Activated naive CD8-positive, alpha-beta T cell treated with anti-CD3 and anti-CD28 coated beads for 36 hours (primary cell): ENCODE measurements around the gene ZNF417. TPM values are rescaled to one million over a fixed set of nuclear protein-coding genes. Genes with fewer than 3 reads are reported as not detected.
A peak's percentile ranks its signal among the peaks of the same experiment; 100 is the strongest.
"Not testable (repeated sequence)": the region's sequence is repeated elsewhere in the genome, so short reads cannot be mapped to it uniquely, and the experiment has no call there.

Source experiments
- DNase-seq: peaks from one replicate; pipeline ENCODE4 v3.0.0; 2021
- H3K27ac Mint-ChIP-seq: one replicate; pipeline ENCODE4 v1.8.0; 2022; ENCODE audit warnings: mild to moderate bottlenecking, moderate library complexity, mixed read lengths
- H3K27me3 Mint-ChIP-seq: one replicate; pipeline ENCODE4 v1.8.0; 2022; ENCODE audit warnings: mild to moderate bottlenecking, mixed read lengths
- H3K36me3 Mint-ChIP-seq: one replicate; pipeline ENCODE4 v1.8.0; 2021; ENCODE audit warnings: mild to moderate bottlenecking, mixed read lengths
- H3K4me1 Mint-ChIP-seq: one replicate; pipeline ENCODE4 v1.8.0; 2021; ENCODE audit warnings: mixed read lengths
- H3K4me3 Mint-ChIP-seq: one replicate; pipeline ENCODE4 v1.8.0; 2022; ENCODE audit warnings: mild to moderate bottlenecking, moderate library complexity, mixed read lengths
- H3K9me3 Mint-ChIP-seq: one replicate; pipeline ENCODE4 v1.8.0; 2022; ENCODE audit warnings: mixed read lengths
- total RNA-seq, 2 experiments: library from RNA; stranded (reverse); gene quantifications; one replicate each; pipeline ENCODE4 v1.2.3, GENCODE V29; 2021

Gene ZNF417
- 10 to 100 TPM; 11.9 to 12.9 TPM for total RNA-seq

- Mint-ChIP-seq H3K9me3 (peaks cover 25% of the 10 kb centered on the region), H3K27ac (peak within 1 kb of the TSS; percentile 98), H3K4me1 (peaks cover 31% of the 10 kb centered on the region), H3K36me3 (peaks cover 84% of the 10 kb centered on the region), H3K4me3 (peak within 1 kb of the TSS; percentile 90)
- peak; percentile 85 for DNase-seq
- H3K27me3 Mint-ChIP-seq, result not testable (repeated sequence)
Observed at GRCh38 chr19:57916168-57916995, at the start of gene ZNF417. Gene ZNF417, minus strand, starts transcription at chr19:57916592. Its CDS starts 181 bp downstream, at chr19:57916411.

GRCh38 chr19:57964761-57965160 lies 48.4 kb upstream of the ZNF417 start:
- no peak for DNase-seq
- Mint-ChIP-seq H3K27me3 (no peaks in the 10 kb centered on the region), H3K36me3 (peaks cover 36% of the 10 kb centered on the region), H3K4me1 (no peaks in the 10 kb centered on the region), H3K27ac (no peak overlapping the region), H3K4me3 (no peak overlapping the region), H3K9me3 (peaks cover 30% of the 10 kb centered on the region)

GRCh38 chr19:57961785-57962184 lies 45.4 kb upstream of the ZNF417 start:
- Mint-ChIP-seq H3K27me3 (no peaks in the 10 kb centered on the region), H3K9me3 (peaks cover 28% of the 10 kb centered on the region), H3K36me3 (peaks cover 35% of the 10 kb centered on the region), H3K27ac (no peak overlapping the region), H3K4me3 (no peak overlapping the region), H3K4me1 (no peaks in the 10 kb centered on the region)
- no peak for DNase-seq

GRCh38 chr19:57954996-57955395 lies 38.6 kb upstream of the ZNF417 start:
- Mint-ChIP-seq H3K4me1 (no peaks in the 10 kb centered on the region), H3K9me3 (peaks cover 42% of the 10 kb centered on the region), H3K27ac (no peak overlapping the region), H3K27me3 (peaks cover 5% of the 10 kb centered on the region), H3K4me3 (no peak overlapping the region), H3K36me3 (peaks cover 31% of the 10 kb centered on the region)
- DNase-seq, result no peak

GRCh38 chr19:57949702-57950101 lies 33.3 kb upstream of the ZNF417 start:
- Mint-ChIP-seq H3K36me3 (peaks cover 37% of the 10 kb centered on the region), H3K27me3 (peaks cover 5% of the 10 kb centered on the region), H3K9me3 (peaks cover 44% of the 10 kb centered on the region), H3K27ac (no peak overlapping the region), H3K4me3 (no peak overlapping the region), H3K4me1 (peaks cover 13% of the 10 kb centered on the region)
- DNase-seq, result no peak

- peaks cover 44% of the 10 kb centered on the region for H3K9me3 Mint-ChIP-seq
- H3K27me3 Mint-ChIP-seq, result peaks cover 5% of the 10 kb centered on the region
- DNase-seq, result no peak
- no peak overlapping the region for H3K4me3 Mint-ChIP-seq
- H3K4me1 Mint-ChIP-seq, result peaks cover 13% of the 10 kb centered on the region
- H3K27ac Mint-ChIP-seq, result no peak overlapping the region
- H3K36me3 Mint-ChIP-seq, result peaks cover 37% of the 10 kb centered on the region
Observed at GRCh38 chr19:57949296-57949695, 32.9 kb upstream of the ZNF417 start.

GRCh38 chr19:57947419-57948134 lies 31.2 kb upstream of the ZNF417 start, which contains the start of gene ZNF256:
Gene ZNF256, minus strand, starts transcription at chr19:57947706. Its CDS starts 232 bp downstream, at chr19:57947474.
- Mint-ChIP-seq H3K27ac (peak within 1 kb of the TSS; percentile 95), H3K36me3 (peaks cover 46% of the 10 kb centered on the region), H3K27me3 (no peaks in the 10 kb centered on the region)

GRCh38 chr19:57947088-57947418 lies 30.7 kb upstream of the ZNF417 start:
- peak overlapping the region; percentile 95 for H3K27ac Mint-ChIP-seq

More at GRCh38 chr19:57947419-57948134, 31.2 kb upstream of the ZNF417 start, which contains the start of gene ZNF256:
- peak within 1 kb of the TSS; percentile 92 for H3K4me3 Mint-ChIP-seq
- DNase-seq, result peak; percentile 95
- peaks cover 48% of the 10 kb centered on the region for H3K9me3 Mint-ChIP-seq
- peaks cover 13% of the 10 kb centered on the region for H3K4me1 Mint-ChIP-seq

GRCh38 chr19:57946316-57946715 lies 29.9 kb upstream of the ZNF417 start:
- Mint-ChIP-seq H3K9me3 (peaks cover 57% of the 10 kb centered on the region), H3K27me3 (no peaks in the 10 kb centered on the region), H3K4me1 (peaks cover 13% of the 10 kb centered on the region), H3K4me3 (peak overlapping the region; percentile 92), H3K27ac (peak overlapping the region; percentile 95), H3K36me3 (peaks cover 59% of the 10 kb centered on the region)
- no peak for DNase-seq

More at GRCh38 chr19:57947088-57947418, 30.7 kb upstream of the ZNF417 start:
- DNase-seq, result no peak
- Mint-ChIP-seq H3K9me3 (peaks cover 53% of the 10 kb centered on the region), H3K27me3 (no peaks in the 10 kb centered on the region), H3K4me3 (peak overlapping the region; percentile 92), H3K4me1 (peaks cover 13% of the 10 kb centered on the region), H3K36me3 (peaks cover 51% of the 10 kb centered on the region)

GRCh38 chr19:57941593-57941992 lies 25.2 kb upstream of the ZNF417 start:
- Mint-ChIP-seq H3K4me3 (no peak overlapping the region), H3K27me3 (no peaks in the 10 kb centered on the region), H3K4me1 (peaks cover 10% of the 10 kb centered on the region), H3K9me3 (peaks cover 68% of the 10 kb centered on the region), H3K27ac (no peak overlapping the region), H3K36me3 (peaks cover 94% of the 10 kb centered on the region)
- DNase-seq, result no peak

- Mint-ChIP-seq H3K27ac (no peak overlapping the region), H3K27me3 (no peaks in the 10 kb centered on the region), H3K9me3 (peaks cover 47% of the 10 kb centered on the region), H3K36me3 (peaks cover 93% of the 10 kb centered on the region), H3K4me1 (peaks cover 10% of the 10 kb centered on the region), H3K4me3 (no peak overlapping the region)
- DNase-seq, result no peak
Observed at GRCh38 chr19:57935731-57936130, 19.3 kb upstream of the ZNF417 start.

GRCh38 chr19:57934820-57935665 lies 18.7 kb upstream of the ZNF417 start, which contains the start of gene ZNF418:
Gene ZNF418, minus strand, starts transcription at chr19:57935402. Its CDS starts 1,580 bp downstream, at chr19:57933822.
- Mint-ChIP-seq H3K4me1 (peaks cover 10% of the 10 kb centered on the region), H3K27me3 (no peaks in the 10 kb centered on the region), H3K9me3 (peaks cover 52% of the 10 kb centered on the region), H3K27ac (peak within 1 kb of the TSS; percentile 87), H3K36me3 (peaks cover 95% of the 10 kb centered on the region), H3K4me3 (peak within 1 kb of the TSS; percentile 90)
- DNase-seq, result peak; percentile 60

- Mint-ChIP-seq H3K9me3 (peaks cover 54% of the 10 kb centered on the region), H3K4me1 (no peaks in the 10 kb centered on the region), H3K27me3 (no peaks in the 10 kb centered on the region), H3K36me3 (peaks cover 90% of the 10 kb centered on the region), H3K4me3 (no peak overlapping the region), H3K27ac (no peak overlapping the region)
- DNase-seq, result no peak
Observed at GRCh38 chr19:57927587-57927986, 11.2 kb upstream of the ZNF417 start.

GRCh38 chr19:57914531-57914930 lies 1.9 kb downstream of the ZNF417 start:
- Mint-ChIP-seq H3K9me3 (peaks cover 27% of the 10 kb centered on the region), H3K4me3 (peak overlapping the region; percentile 90), H3K4me1 (peaks cover 31% of the 10 kb centered on the region), H3K27me3 (no peaks in the 10 kb centered on the region), H3K27ac (no peak overlapping the region), H3K36me3 (peaks cover 83% of the 10 kb centered on the region)
- DNase-seq, result no peak
